Thyroid gland (tissue), 4 donors: ENCODE measurements around the gene HSD11B2. TPM values are rescaled to one million over a fixed set of nuclear protein-coding genes. Genes with fewer than 3 reads are reported as not detected.

Experiments
- DNase-seq, 2 donors: peaks; one replicate each; pipeline ENCODE4 v3.0.0-alpha.2; 2019
- H3K27ac ChIP-seq, 3 donors: fragments of 200-600 bp; sonication (generic); 1 replicate in 2 of 3; 2 replicates in 1 of 3; pipeline ENCODE4 v1.5.1; 2016 to 2019; ENCODE audit warnings: mild to moderate bottlenecking in 1 of 3, moderate library complexity in 1 of 3
- H3K27me3 ChIP-seq: fragments of 200-600 bp; sonication (generic); one replicate; pipeline ENCODE4 v1.5.1; 2019
- H3K36me3 ChIP-seq, 2 donors: fragments of 200-600 bp; sonication (generic); one replicate each; pipeline ENCODE4 v1.5.1; 2016 to 2019
- H3K4me1 ChIP-seq, 2 donors: fragments of 200-600 bp; sonication (generic); one replicate each; pipeline ENCODE4 v1.5.1; 2017 to 2019
- H3K4me3 ChIP-seq, 3 donors: fragments of 200-600 bp; sonication (generic); replicated peaks in 1 of 3; 1 replicate in 2 of 3; 2 replicates in 1 of 3; pipeline ENCODE4 v1.5.1; 2016; ENCODE audit warnings: mild to moderate bottlenecking in 1 of 3
- H3K9me3 ChIP-seq: fragments of 200-600 bp; sonication (generic); one replicate; pipeline ENCODE4 v1.5.1; 2017
- CTCF ChIP-seq, 6 experiments: fragments of 200-600 bp in 3 of 6; fragments of 450-650 bp in 3 of 6; sonication (generic) in 3 of 6; IDR thresholded peaks; one replicate each; pipeline ENCODE4 v1.5.1; 2016 to 2019; ENCODE audit warnings: antibody characterized with exemption in 6 of 6, mild to moderate bottlenecking in 2 of 6, inconsistent platforms in 1 of 6, moderate library complexity in 1 of 6
- POLR2A ChIP-seq, 2 donors: fragments of 450-650 bp; IDR thresholded peaks; one replicate each; pipeline ENCODE4 v1.6.1; 2017; ENCODE audit warnings: antibody characterized with exemption in 2 of 2, mild to moderate bottlenecking in 2 of 2, moderate library complexity in 1 of 2
- WGBS, 2 donors: methylation state at CpG; one replicate each; pipeline ENCODE4 v1.1.5; 2017; 5-methylcytosine and 5-hydroxymethylcytosine counted together
- intact Hi-C: fragments of 100-400 bp; cut with DNase I; formaldehyde crosslinking; loops from one replicate; pipeline ENCODE4 v1.15.1; 2023
- total RNA-seq, 4 donors: library from RNA; depleted of rRNA; stranded (reverse); fragments of >200 nt; gene quantifications; one replicate each; pipeline ENCODE4 v1.2.3, GENCODE V29; 2016

HSD11B2 gene
- 10 to 100 TPM in 2 of 4 donors, 1 to 10 TPM in 2; 4.6 to 11.9 (median 9.0) TPM for total RNA-seq

- TF ChIP-seq POLR2A (IDR thresholded peaks at IDR 0.05) (peak in 1 of 2 donors; percentile 64), CTCF (IDR thresholded peaks at IDR 0.05) (peak in 1 of 6 experiments; percentile 35)
Observed at GRCh38 chr16:67430977-67431774, at the start of gene HSD11B2. HSD11B2 (plus strand) TSS chr16:67431121; CDS start chr16:67431249, 128 bp downstream.

GRCh38 chr16:67383284-67383683 lies 47.6 kb upstream of the HSD11B2 start:
- WGBS, 2 donors: 92 to 100% methylated on average over 3 of the region's 3 CpGs
- Histone ChIP-seq H3K4me3 (no peak overlapping the region), H3K27me3 (no peaks in the 10 kb centered on the region), H3K9me3 (no peaks in the 10 kb centered on the region), H3K4me1 (no peaks in the 10 kb centered on the region), H3K27ac (no peak overlapping the region), H3K36me3 (no peaks in the 10 kb centered on the region)
- intact Hi-C loops: no loop called here
- TF ChIP-seq CTCF (IDR thresholded peaks at IDR 0.05) (no peak), POLR2A (IDR thresholded peaks at IDR 0.05) (no peak)
- DNase-seq: no peak

More at GRCh38 chr16:67430977-67431774, at the start of gene HSD11B2:
- H3K27ac ChIP-seq: peak within 1 kb of the TSS; percentile 87 to 91 (median 90)
- peak within 1 kb of the TSS in 1 of 3 donors; percentile 40 for H3K4me3 ChIP-seq
- no peaks in the 10 kb centered on the region for H3K36me3 ChIP-seq
- H3K4me1 ChIP-seq: peaks cover 56 to 81% of the 10 kb centered on the region in 2 donors
- intact Hi-C loops: no loop called here
- H3K27me3 ChIP-seq: no peaks in the 10 kb centered on the region
- H3K9me3 ChIP-seq: no peaks in the 10 kb centered on the region
- 2 to 3% methylated on average over 9 to 18 of the region's 87 CpGs for WGBS, 2 donors
- peak; percentile 79 to 82 for DNase-seq

GRCh38 chr16:67384778-67385510 lies 46.0 kb upstream of the HSD11B2 start:
- Histone ChIP-seq H3K27ac (no peak overlapping the region), H3K4me1 (no peaks in the 10 kb centered on the region), H3K4me3 (no peak overlapping the region), H3K27me3 (no peaks in the 10 kb centered on the region), H3K36me3 (no peaks in the 10 kb centered on the region), H3K9me3 (no peaks in the 10 kb centered on the region)
- no peak for TF ChIP-seq CTCF (IDR thresholded peaks at IDR 0.05)
- no peak for TF ChIP-seq POLR2A (IDR thresholded peaks at IDR 0.05)
- 86 to 91% methylated on average over 8 of the region's 8 CpGs for WGBS, 2 donors
- intact Hi-C loops: no loop called here
- DNase-seq: no peak

GRCh38 chr16:67386861-67387455 lies 44.0 kb upstream of the HSD11B2 start:
- Histone ChIP-seq H3K4me3 (no peak overlapping the region), H3K4me1 (peaks cover 0 to 4% of the 10 kb centered on the region in 2 donors), H3K27ac (no peak overlapping the region), H3K27me3 (no peaks in the 10 kb centered on the region), H3K36me3 (no peaks in the 10 kb centered on the region), H3K9me3 (no peaks in the 10 kb centered on the region)
- no peak for TF ChIP-seq CTCF (IDR thresholded peaks at IDR 0.05)
- TF ChIP-seq POLR2A (IDR thresholded peaks at IDR 0.05): no peak
- no peak for DNase-seq
- intact Hi-C loops: no loop called here
- WGBS, 2 donors: 87 to 100% methylated on average over 2 to 5 of the region's 5 CpGs
